HCT116 (cell line): ENCODE data around the gene LYPD6. TPM values are rescaled to one million over a fixed set of nuclear protein-coding genes. Genes with fewer than 3 reads are reported as not detected.

ENCODE experiments used
- ATAC-seq: fragments of 200-7000 bp; cut with Tn5 transposase; 2 replicates; pipeline ENCODE4 v1.9.1; 2020; ENCODE audit warnings: mild to moderate bottlenecking, moderate library complexity
- BruUV-seq: library from RNA; stranded (reverse); fragments of 400-500 nt; replicated peaks from 2 replicates; lab custom pipeline; 2021; lab: Mats Ljungman, UMichigan
- CTCF ChIA-PET: fragments of 300-600 bp; sonication (Branson Sonifier 250); formaldehyde crosslinking; loops from one replicate; lab custom pipeline; 2021; ENCODE audit warnings: antibody characterized with exemption; lab: Charles Lee
- POLR2A ChIA-PET: fragments of 300-600, 350-600 bp; sonication (Branson Sonifier 250); formaldehyde crosslinking; loops from one replicate; lab custom pipeline; 2021; ENCODE audit warnings: antibody characterized with exemption; lab: Charles Lee
- RAD21 ChIA-PET, 2 experiments: fragments of 300-600 bp; sonication (Branson Sonifier 250); formaldehyde crosslinking; loops; one replicate each; lab custom pipeline; 2023; ENCODE audit warnings: low total read pairs in 2 of 2; ENCODE audit not compliant: uncharacterized antibody in 2 of 2, unreplicated experiment in 2 of 2, low non-redundant PET in 1 of 2; lab: Charles Lee
- DNase-seq: peaks from one replicate; pipeline ENCODE4 v3.0.0-alpha.2; 2010; ENCODE audit warnings: low read depth, low spot score
- H2AFZ ChIP-seq: fragments of 200-600 bp; shearing (Covaris generic), sonication (generic); 2 replicates; pipeline ENCODE4 v1.6.1; 2017; ENCODE audit warnings: low read depth, mixed run types, mixed read lengths, antibody characterized with exemption, low read length; ENCODE audit not compliant: poor library complexity, severe bottlenecking
- H3K27ac ChIP-seq: 2 replicates; pipeline ENCODE4 v1.5.1; 2012; ENCODE audit warnings: low read depth, low read length
- H3K27me3 ChIP-seq: fragments of 200-600 bp; sonication (generic); 2 replicates; pipeline ENCODE4 v1.6.1; 2016; ENCODE audit warnings: mixed run types, low read length, mixed read lengths; ENCODE audit not compliant: insufficient read depth
- H3K36me3 ChIP-seq, 2 experiments: fragments of 200-500 bp in 1 of 2; fragments of 200-600 bp in 1 of 2; sonication (Bioruptor generic) in 1 of 2; sonication (generic) in 1 of 2; 2 replicates each; pipeline versions ENCODE4 v1.5.1 to v1.6.1; 2014 to 2016; ENCODE audit warnings: low read length in 2 of 2, inconsistent platforms in 1 of 2, mixed read lengths in 1 of 2, mixed run types in 1 of 2; ENCODE audit not compliant: insufficient read depth in 2 of 2, control insufficient read depth in 1 of 2
- H3K4me1 ChIP-seq, 2 experiments: fragments of 200-600 bp in 1 of 2; sonication (generic) in 1 of 2; 2 replicates each; pipeline versions ENCODE4 v1.5.1 to v1.6.1; 2012 to 2017; ENCODE audit warnings: low read length in 2 of 2, inconsistent platforms in 1 of 2, mild to moderate bottlenecking in 1 of 2, mixed read lengths in 1 of 2, mixed run types in 1 of 2, moderate library complexity in 1 of 2; ENCODE audit not compliant: insufficient read depth in 2 of 2, control insufficient read depth in 1 of 2
- H3K4me2 ChIP-seq: fragments of 200-600 bp; sonication (generic); 2 replicates; pipeline ENCODE4 v1.6.1; 2017; ENCODE audit warnings: mixed run types, low read length, mixed read lengths
- H3K4me3 ChIP-seq, 2 experiments: fragments of 200-600 bp in 1 of 2; sonication (generic) in 1 of 2; replicated peaks in 1 of 2; 2 replicates each; pipeline ENCODE4 v1.5.1; 2011 to 2016; ENCODE audit warnings: low read length in 2 of 2, control low read depth in 1 of 2, low read depth in 1 of 2, mild to moderate bottlenecking in 1 of 2, mixed read lengths in 1 of 2, mixed run types in 1 of 2
- H3K79me2 ChIP-seq: fragments of 200-600 bp; sonication (generic); 2 replicates; pipeline ENCODE4 v1.6.1; 2017; ENCODE audit warnings: mild to moderate bottlenecking, mixed run types, low read length, moderate library complexity, mixed read lengths; ENCODE audit not compliant: insufficient read depth
- H3K9ac ChIP-seq: fragments of 200-600 bp; sonication (generic); 2 replicates; pipeline ENCODE4 v1.6.1; 2016; ENCODE audit warnings: low read length, mixed read lengths
- H3K9me2 ChIP-seq: fragments of 200-600 bp; sonication (generic), shearing (Covaris generic); 2 replicates; pipeline ENCODE4 v1.6.1; 2017; ENCODE audit warnings: mixed run types, mild to moderate bottlenecking, moderate library complexity; ENCODE audit not compliant: insufficient read depth
- H3K9me3 ChIP-seq, 2 experiments: fragments of 200-500 bp in 1 of 2; fragments of 200-600 bp in 1 of 2; sonication (Bioruptor generic) in 1 of 2; sonication (generic) in 1 of 2; 2 replicates each; pipeline ENCODE4 v1.6.1; 2014 to 2017; ENCODE audit warnings: low read length in 2 of 2, mixed read lengths in 2 of 2, inconsistent platforms in 1 of 2, low read depth in 1 of 2, mild to moderate bottlenecking in 1 of 2, mixed run types in 1 of 2, moderate library complexity in 1 of 2; ENCODE audit not compliant: control insufficient read depth in 1 of 2, insufficient read depth in 1 of 2
- H4K20me1 ChIP-seq: fragments of 200-600 bp; sonication (generic), shearing (Covaris generic); 2 replicates; pipeline ENCODE4 v1.6.1; 2017; ENCODE audit warnings: mixed run types, mild to moderate bottlenecking, moderate library complexity; ENCODE audit not compliant: insufficient read depth
- CBX3 ChIP-seq: IDR thresholded peaks from 2 replicates; pipeline ENCODE4 v1.6.1; 2012; ENCODE audit warnings: low read depth
- CEBPB ChIP-seq: IDR thresholded peaks from 2 replicates; pipeline ENCODE4 v1.6.1; 2012; ENCODE audit warnings: low read depth
- EGR1 ChIP-seq: IDR thresholded peaks from 2 replicates; pipeline ENCODE4 v1.6.1; 2012; ENCODE audit warnings: low read depth
- ELF1 ChIP-seq: IDR thresholded peaks from 2 replicates; pipeline ENCODE4 v1.6.1; 2012; ENCODE audit warnings: low read depth, borderline replicate concordance
- FOSL1 ChIP-seq: IDR thresholded peaks from 2 replicates; pipeline ENCODE4 v1.6.1; 2012; ENCODE audit warnings: low read depth
- JUND ChIP-seq: IDR thresholded peaks from 2 replicates; pipeline ENCODE4 v1.6.1; 2012
- POLR2A ChIP-seq: IDR thresholded peaks from 2 replicates; pipeline ENCODE4 v1.7.0; 2011; ENCODE audit warnings: borderline replicate concordance; ENCODE audit not compliant: insufficient read depth, insufficient read length; ENCODE audit errors: extremely low read depth
- POLR2AphosphoS5 ChIP-seq: IDR thresholded peaks from 2 replicates; pipeline ENCODE4 v1.6.1; 2011; ENCODE audit warnings: mild to moderate bottlenecking, low read depth, low read length, moderate library complexity
- RAD21 ChIP-seq: IDR thresholded peaks from 2 replicates; pipeline ENCODE4 v1.6.1; 2012; ENCODE audit warnings: low read depth, mild to moderate bottlenecking
- SP1 ChIP-seq: IDR thresholded peaks from 2 replicates; pipeline ENCODE4 v1.6.1; 2012; ENCODE audit warnings: low read depth
- SRF ChIP-seq: IDR thresholded peaks from 2 replicates; pipeline ENCODE4 v1.6.1; 2012; ENCODE audit warnings: low read depth
- TCF7L2 ChIP-seq: IDR thresholded peaks from 2 replicates; pipeline ENCODE4 v1.7.0; 2011; ENCODE audit warnings: borderline replicate concordance, inconsistent platforms; ENCODE audit not compliant: insufficient read depth, insufficient read length; ENCODE audit errors: extremely low read depth
- ZFX ChIP-seq: fragments of 450-650 bp; IDR thresholded peaks from 2 replicates; pipeline ENCODE4 v1.6.1; 2017
- ZNF274 ChIP-seq: fragments of 200-500 bp; sonication (Bioruptor generic); IDR thresholded peaks from 2 replicates; pipeline ENCODE4 v1.6.1; 2014; ENCODE audit warnings: mild to moderate bottlenecking, low read depth, low read length, inconsistent platforms
- intact Hi-C: fragments of 100-400 bp; cut with micrococcal nuclease; formaldehyde crosslinking; loops from 2 replicates; pipeline ENCODE4 v1.10.0; 2022
- total RNA-seq: library from RNA; stranded (reverse); gene quantifications from one replicate; pipeline ENCODE4 v1.2.1, GENCODE V29; 2021; ENCODE audit not compliant: unreplicated experiment
- TF ChIP-seq, protein P1 (sequence below): IDR thresholded peaks from 2 replicates; pipeline ENCODE4 v1.6.1; 2011; ENCODE audit warnings: mild to moderate bottlenecking, low read length, moderate library complexity; ENCODE audit not compliant: insufficient replicate concordance; ENCODE audit errors: extremely low read depth
- TF ChIP-seq, protein P2 (sequence below), 3 experiments: fragments of 200-600 bp in 1 of 3; sonication (generic) in 1 of 3; IDR thresholded peaks in 2 of 3; conservative IDR thresholded peaks in 1 of 3; 2 replicates each; pipeline ENCODE4 v1.5.1; 2012 to 2017; ENCODE audit warnings: low read depth in 2 of 3, low read length in 2 of 3, antibody characterized with exemption in 1 of 3, borderline replicate concordance in 1 of 3, control low read depth in 1 of 3, mild to moderate bottlenecking in 1 of 3, mixed read lengths in 1 of 3, mixed run types in 1 of 3, moderate library complexity in 1 of 3; ENCODE audit not compliant: insufficient read depth in 1 of 3
- TF ChIP-seq, protein P3 (sequence below): IDR thresholded peaks from 2 replicates; pipeline ENCODE4 v1.6.1; 2012

LYPD6 gene
- total RNA-seq, 1 experiment from 2014 or later: 3.0 TPM

- no peak for ATAC-seq
- no peaks in the 10 kb centered on the region for H3K9me2 ChIP-seq
- no peaks in the 10 kb centered on the region for H3K27me3 ChIP-seq
- TF ChIP-seq CEBPB: no peak
- no peaks in the 10 kb centered on the region for H3K36me3 ChIP-seq
- intact Hi-C loops: no loop called here
- no peaks in the 10 kb centered on the region for H3K9me3 ChIP-seq
- H3K4me1 ChIP-seq: no peaks in the 10 kb centered on the region
- no peak overlapping the region for H3K4me2 ChIP-seq
- ChIA-PET RAD21 (no interaction called here), CTCF (no interaction called here), POLR2A (no interaction called here)
- H3K79me2 ChIP-seq: no peaks in the 10 kb centered on the region
- no peak overlapping the region for H3K27ac ChIP-seq
- no peak overlapping the region for H3K4me3 ChIP-seq
- BruUV-seq: no TSS peak
- no peak overlapping the region for H3K9ac ChIP-seq
- H4K20me1 ChIP-seq: no peaks in the 10 kb centered on the region
- H2AFZ ChIP-seq: no peak overlapping the region
- no peak for DNase-seq
Observed at GRCh38 chr2:149385350-149385749, 55.0 kb downstream of the LYPD6 start.

DNA sequence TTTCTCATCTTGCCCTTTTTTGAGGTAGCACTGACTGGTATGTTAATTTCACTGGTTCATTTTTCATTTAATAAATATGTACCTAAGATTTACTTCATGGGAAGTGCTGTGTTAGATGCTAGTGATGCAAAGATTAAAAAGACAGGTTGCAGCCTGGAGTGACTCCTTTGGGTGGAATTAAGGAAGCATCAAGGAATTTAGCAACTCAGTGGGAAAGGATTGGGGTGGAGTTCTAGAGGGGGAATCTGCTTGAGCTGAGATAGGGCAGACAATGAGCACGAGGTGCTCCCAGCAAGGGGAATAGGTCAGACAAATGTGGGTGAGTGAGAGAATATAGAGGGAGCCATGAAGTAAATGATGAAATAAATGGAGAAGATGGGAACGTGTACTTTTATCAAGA is 57.0 kb downstream of the LYPD6 start:
- no peak overlapping the region for H3K27ac ChIP-seq
- ATAC-seq (no peak), DNase-seq (no peak)
- H4K20me1 ChIP-seq: no peaks in the 10 kb centered on the region
- no peaks in the 10 kb centered on the region for H3K9me3 ChIP-seq
- intact Hi-C loops: no loop called here
- H3K36me3 ChIP-seq: no peaks in the 10 kb centered on the region
- POLR2A ChIA-PET: no interaction called here
- H3K4me2 ChIP-seq: no peak overlapping the region
- RAD21 ChIA-PET: no interaction called here
- TF ChIP-seq EGR1 (no peak), ELF1 (no peak), POLR2A (no peak), TCF7L2 (no peak), RAD21 (no peak), JUND (no peak), SRF (no peak), ZNF274 (no peak), CBX3 (no peak), SP1 (no peak), ZFX (no peak), CEBPB (no peak), POLR2AphosphoS5 (no peak), FOSL1 (no peak)
- TF ChIP-seq, protein P1, sequence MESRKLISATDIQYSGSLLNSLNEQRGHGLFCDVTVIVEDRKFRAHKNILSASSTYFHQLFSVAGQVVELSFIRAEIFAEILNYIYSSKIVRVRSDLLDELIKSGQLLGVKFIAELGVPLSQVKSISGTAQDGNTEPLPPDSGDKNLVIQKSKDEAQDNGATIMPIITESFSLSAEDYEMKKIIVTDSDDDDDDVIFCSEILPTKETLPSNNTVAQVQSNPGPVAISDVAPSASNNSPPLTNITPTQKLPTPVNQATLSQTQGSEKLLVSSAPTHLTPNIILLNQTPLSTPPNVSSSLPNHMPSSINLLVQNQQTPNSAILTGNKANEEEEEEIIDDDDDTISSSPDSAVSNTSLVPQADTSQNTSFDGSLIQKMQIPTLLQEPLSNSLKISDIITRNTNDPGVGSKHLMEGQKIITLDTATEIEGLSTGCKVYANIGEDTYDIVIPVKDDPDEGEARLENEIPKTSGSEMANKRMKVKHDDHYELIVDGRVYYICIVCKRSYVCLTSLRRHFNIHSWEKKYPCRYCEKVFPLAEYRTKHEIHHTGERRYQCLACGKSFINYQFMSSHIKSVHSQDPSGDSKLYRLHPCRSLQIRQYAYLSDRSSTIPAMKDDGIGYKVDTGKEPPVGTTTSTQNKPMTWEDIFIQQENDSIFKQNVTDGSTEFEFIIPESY: no peak
- TF ChIP-seq, protein P2, sequence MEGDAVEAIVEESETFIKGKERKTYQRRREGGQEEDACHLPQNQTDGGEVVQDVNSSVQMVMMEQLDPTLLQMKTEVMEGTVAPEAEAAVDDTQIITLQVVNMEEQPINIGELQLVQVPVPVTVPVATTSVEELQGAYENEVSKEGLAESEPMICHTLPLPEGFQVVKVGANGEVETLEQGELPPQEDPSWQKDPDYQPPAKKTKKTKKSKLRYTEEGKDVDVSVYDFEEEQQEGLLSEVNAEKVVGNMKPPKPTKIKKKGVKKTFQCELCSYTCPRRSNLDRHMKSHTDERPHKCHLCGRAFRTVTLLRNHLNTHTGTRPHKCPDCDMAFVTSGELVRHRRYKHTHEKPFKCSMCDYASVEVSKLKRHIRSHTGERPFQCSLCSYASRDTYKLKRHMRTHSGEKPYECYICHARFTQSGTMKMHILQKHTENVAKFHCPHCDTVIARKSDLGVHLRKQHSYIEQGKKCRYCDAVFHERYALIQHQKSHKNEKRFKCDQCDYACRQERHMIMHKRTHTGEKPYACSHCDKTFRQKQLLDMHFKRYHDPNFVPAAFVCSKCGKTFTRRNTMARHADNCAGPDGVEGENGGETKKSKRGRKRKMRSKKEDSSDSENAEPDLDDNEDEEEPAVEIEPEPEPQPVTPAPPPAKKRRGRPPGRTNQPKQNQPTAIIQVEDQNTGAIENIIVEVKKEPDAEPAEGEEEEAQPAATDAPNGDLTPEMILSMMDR (IDR thresholded peaks at IDR 0.05 in 2 of 3, conservative IDR thresholded peaks at IDR 0.05 in 1 of 3; ENCODE audit: borderline replicate concordance in 1 of 3, insufficient read depth in 1 of 3, low read depth in 2 of 3, low read length in 2 of 3): no peak
- TF ChIP-seq, protein P3, sequence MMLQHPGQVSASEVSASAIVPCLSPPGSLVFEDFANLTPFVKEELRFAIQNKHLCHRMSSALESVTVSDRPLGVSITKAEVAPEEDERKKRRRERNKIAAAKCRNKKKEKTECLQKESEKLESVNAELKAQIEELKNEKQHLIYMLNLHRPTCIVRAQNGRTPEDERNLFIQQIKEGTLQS: no peak
- H3K9ac ChIP-seq: no peak overlapping the region
- CTCF ChIA-PET: no interaction called here
- H3K9me2 ChIP-seq: no peaks in the 10 kb centered on the region
- no TSS peak for BruUV-seq
- no peaks in the 10 kb centered on the region for H3K79me2 ChIP-seq
- H3K4me3 ChIP-seq: no peak overlapping the region
- no peaks in the 10 kb centered on the region for H3K4me1 ChIP-seq
- no peaks in the 10 kb centered on the region for H3K27me3 ChIP-seq
- H2AFZ ChIP-seq: no peak overlapping the region
